Fibroblast of mammary gland (primary cell): ENCODE data around the gene SPEF2.

Experiments
- DNase-seq: peaks from one replicate; pipeline ENCODE4 v3.0.0-alpha.2; 2010; ENCODE audit warnings: low read depth
- H3K4me3 ChIP-seq: 2 replicates; pipeline ENCODE4 v1.5.1; 2011; ENCODE audit warnings: low read depth, mild to moderate bottlenecking, low read length, moderate library complexity; ENCODE audit not compliant: control insufficient read depth
- CTCF ChIP-seq: conservative IDR thresholded peaks from 2 replicates; pipeline ENCODE4 v1.5.1; 2011; ENCODE audit warnings: low read depth, low read length, inconsistent platforms; ENCODE audit not compliant: control insufficient read depth, insufficient read depth

The SPEF2 gene

GRCh38 chr5:35651002-35651756 lies 33.5 kb downstream of the SPEF2 start:
- peak; percentile 66 for TF ChIP-seq CTCF
- H3K4me3 ChIP-seq: no peak overlapping the region
- peak; percentile 50 for DNase-seq

DNA sequence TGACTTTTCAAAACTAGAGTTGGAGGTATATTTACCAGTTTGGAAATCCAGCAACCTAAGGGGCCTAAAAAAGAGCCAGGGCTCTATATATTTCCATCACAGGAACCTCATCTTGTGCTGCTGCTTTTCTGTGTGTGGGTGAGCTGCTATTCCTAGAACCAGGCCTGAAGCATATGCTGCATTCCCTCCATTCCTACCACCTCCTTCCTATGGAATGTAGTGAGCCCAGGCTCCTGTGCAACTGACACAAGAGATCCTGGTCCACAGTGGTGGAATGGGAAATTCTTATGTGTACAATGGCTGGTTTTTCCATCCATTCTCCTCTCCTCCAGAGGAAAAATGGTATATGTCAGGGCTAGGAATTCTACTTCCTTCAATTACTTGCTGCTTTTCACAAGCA lies 39.1 kb downstream of the SPEF2 start:
- H3K4me3 ChIP-seq: no peak overlapping the region
- no peak for DNase-seq
- no peak for TF ChIP-seq CTCF

DNA sequence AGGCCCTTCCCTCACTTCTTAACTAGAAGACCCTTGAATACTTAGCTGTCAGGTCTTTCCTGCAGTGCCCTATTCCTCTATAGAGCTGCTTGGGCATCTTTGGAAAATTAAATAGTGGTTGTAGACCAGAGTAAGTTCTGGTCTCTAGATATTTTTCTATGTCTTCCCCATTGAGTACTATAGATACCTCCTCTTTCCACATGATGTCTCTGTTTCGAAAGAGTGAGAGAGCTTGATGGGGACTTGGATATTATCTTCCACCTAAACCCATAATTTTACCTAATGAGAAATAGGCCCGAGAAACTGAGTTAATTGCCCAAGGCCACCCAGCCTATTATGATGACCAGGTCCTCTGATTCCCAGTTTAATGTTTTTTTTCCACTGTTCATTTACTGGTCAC lies 40.2 kb downstream of the SPEF2 start:
- no peak overlapping the region for H3K4me3 ChIP-seq
- no peak for TF ChIP-seq CTCF
- no peak for DNase-seq

GRCh38 chr5:35659556-35659955 lies 41.9 kb downstream of the SPEF2 start:
- DNase-seq: no peak
- no peak for TF ChIP-seq CTCF
- no peak overlapping the region for H3K4me3 ChIP-seq

- no peak for TF ChIP-seq CTCF
- H3K4me3 ChIP-seq: no peak overlapping the region
- DNase-seq: no peak
Observed at GRCh38 chr5:35660451-35660850, 42.8 kb downstream of the SPEF2 start.

GRCh38 chr5:35664584-35664983 lies 46.9 kb downstream of the SPEF2 start:
- H3K4me3 ChIP-seq: no peak overlapping the region
- DNase-seq: no peak
- TF ChIP-seq CTCF: no peak
